Skin of body (tissue), 2 donors: Measurements from ENCODE around the gene DYNC2H1. TPM values are rescaled to one million over a fixed set of nuclear protein-coding genes. Genes with fewer than 3 reads are reported as not detected.

ENCODE experiments used
- DNase-seq: peaks from one replicate; lab custom pipeline; 2025; lab: John Stamatoyannopoulos, UW
- total RNA-seq: library from RNA; depleted of rRNA; stranded (reverse); fragments of >200 nt; gene quantifications from one replicate; pipeline ENCODE4 v1.2.3, GENCODE V29; 2014

Gene DYNC2H1
- total RNA-seq, 1 donor from 2014 or later, result 51.6 TPM

DNA sequence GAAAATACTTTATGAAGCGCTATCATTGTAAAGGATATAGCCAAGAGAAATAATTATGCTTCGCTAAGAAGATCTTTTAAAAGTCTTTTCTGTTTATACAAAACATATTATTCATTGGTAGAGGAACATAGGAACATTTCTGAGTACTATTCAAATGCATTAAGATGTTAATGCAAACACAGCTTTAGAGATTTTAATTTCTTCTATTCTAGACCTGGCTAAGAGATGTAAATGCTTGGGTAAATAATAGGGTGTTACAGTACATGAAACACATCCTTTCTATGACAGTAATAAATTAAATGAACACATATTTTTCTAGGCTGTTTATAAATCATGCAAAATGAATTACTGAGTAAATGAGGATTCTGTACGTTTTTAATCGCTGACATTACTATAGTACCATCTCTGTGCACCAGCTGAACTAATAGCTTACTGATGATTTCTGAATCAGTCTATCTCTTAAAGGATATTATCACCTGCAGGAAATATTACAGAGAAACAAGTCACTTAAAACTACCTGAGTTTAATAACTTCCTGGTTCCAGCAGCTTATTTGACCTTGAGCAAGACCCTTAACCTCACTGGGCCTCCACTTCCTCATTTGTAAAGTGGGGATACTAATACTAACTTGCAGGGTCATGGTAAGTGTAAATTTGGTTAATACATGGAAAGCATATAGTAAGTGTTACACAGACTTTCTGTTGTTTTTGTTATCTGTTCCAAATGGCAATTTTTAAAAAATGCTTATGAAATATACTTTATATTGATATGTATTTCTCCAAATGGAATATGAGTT lies 344.9 kb downstream of the DYNC2H1 start:
- no peak for DNase-seq

DNA sequence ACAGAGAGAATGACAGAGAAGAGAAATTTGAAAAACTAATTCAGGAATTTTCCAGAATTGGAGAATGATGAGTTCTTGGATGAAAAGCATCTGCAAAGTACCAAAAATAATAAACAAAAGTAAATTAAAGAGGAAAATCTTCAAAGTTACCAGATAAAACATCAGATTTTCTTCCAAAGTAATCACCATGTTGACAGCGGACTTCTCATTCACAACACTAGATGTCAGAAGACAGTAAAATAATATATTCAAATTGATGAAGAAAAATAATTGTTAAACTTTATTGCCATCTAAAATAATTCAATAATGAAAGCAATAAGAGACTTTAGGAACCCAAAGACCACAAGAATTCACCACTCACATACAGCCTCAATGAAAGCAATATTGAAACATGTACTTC lies 355.2 kb downstream of the DYNC2H1 start:
- DNase-seq, result no peak

DNA sequence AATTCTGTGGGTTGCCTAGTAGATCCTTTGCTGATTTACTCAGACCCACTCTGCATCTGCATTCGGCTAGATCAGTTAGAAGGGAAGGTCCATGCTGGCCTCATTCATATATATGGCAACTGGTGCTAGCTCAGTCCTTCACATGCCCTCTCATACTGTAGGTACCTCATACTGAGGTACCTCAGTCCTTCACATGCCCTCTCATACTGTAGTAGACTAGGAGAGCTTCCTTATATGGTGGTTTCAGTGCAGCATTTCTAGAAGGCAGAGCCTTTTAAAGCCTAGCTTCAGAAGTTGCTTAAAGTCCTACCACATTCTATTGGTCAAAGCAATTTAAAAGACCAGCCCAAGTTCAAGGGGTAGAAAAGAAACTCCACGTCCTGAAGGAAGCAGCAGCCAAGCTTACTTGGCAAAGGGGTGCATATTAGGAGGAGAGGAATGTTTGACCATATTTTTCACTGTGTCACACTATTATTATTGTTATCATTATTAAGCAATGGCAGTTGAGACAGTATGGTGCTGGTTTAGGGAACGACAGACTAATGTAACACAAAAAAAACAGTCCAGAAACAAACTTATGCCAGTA lies 356.4 kb downstream of the DYNC2H1 start:
- DNase-seq, result no peak

DNA sequence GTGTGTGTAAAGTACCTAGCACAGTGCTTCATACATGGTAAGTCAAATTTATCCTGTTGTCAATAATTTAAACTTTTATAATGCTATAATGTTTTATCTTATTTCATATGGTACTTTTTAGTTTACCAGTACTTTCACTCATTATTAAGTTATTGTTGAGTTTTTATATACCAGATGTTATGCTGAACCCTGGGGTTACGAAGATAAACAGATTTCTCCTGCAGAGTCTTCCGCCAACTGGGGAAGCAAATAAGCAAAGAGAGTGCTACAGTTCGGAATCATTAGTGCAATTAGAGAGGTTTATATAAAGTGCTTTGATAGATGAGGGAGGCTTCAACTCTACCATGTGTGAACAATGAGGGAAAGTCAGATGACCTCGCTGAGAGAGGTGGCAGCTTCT lies 362.3 kb downstream of the DYNC2H1 start:
- DNase-seq, result no peak

DNA sequence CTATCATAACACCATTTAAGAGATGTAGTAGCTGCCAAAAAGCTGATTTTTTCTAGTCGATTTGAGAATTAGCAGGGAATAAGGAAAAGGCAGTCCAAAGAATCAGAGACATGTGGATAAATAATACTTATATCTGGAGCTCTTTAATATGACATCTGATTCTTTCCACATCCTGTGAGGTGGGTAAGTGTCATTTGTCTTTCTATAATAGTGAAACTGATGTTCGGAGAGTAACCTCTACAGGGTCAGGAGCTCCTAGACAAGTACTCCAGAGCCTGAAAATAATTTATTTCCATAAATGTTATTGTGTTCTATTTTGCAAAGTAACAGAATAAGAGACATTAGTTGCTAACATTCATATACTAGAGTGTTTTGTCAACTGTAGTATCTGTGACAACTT lies 367.6 kb downstream of the DYNC2H1 start:
- no peak for DNase-seq

DNA sequence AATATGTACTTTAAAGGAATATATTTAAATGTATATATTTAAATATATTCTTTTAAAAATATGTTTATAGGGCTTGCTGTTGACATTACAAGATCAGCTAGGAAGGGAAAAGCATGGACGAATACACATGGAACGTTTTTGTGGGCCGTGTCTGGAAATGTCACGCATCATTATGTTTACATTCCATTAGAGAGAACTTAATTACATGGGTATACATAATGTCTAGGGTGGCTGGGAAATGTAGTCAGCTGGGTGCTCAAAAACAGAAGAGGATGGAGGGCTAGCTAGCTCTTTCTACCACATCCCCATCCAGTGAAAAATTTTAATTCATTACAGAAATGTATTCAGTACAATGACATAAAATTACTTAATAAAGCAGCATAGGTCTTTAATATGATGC lies 371.2 kb downstream of the DYNC2H1 start:
- DNase-seq, result no peak

DNA sequence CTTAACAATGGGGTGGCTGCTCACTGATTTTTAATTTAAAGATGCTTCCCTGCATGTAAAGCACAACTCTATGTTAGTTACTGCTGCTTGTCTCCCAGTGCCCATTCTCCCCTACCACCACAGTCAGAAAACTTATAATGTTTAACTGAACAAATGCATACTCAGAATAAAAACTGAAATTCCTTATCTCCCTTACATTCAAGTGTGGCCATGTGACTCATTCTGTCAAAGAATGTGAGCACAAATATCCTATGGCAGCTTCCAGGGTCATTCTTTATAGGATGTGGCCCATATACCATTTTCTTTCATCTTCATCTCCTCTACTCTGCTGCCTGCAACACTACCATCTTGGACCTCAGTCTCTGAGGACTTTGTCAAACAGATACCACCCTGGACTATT lies 374.8 kb downstream of the DYNC2H1 start:
- no peak for DNase-seq

DNA sequence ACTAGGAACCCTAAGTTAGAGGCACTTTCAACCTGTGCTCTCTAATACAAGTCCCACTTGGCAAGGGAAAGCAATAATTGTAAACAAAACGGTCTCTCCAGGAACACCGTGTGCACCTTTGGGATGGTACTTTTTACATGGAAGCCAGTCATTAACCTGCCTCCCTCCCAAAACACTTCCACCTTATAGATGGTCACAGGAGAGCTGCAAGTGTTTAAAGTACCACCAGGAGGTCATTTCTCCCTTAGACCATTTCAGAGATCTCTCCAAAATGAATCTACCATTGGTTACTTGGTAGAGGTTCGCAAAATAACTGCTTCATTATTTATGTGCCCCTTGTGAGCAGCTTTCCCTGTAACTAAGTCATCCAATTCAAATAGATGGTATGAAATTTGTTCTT lies 375.3 kb downstream of the DYNC2H1 start:
- DNase-seq, result no peak

DNA sequence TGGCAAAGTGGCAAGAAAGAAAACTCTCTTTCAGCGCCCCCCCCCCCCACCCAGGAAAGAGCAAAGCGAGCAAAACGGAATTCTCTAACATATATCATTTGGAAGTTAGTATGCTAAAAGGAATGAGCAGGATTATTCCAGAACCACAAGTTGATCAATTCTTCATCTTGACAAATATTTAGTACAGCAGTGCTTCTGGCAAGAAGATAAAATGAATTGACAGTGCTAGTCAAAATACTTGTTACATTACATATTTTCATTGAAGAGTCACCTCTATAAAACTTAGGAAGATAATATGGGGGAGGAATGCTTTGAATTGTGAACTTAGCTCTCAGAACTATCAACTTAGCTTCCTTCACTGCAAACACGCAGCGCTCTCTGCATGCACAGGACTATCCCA lies 377.4 kb downstream of the DYNC2H1 start:
- no peak for DNase-seq

DNA sequence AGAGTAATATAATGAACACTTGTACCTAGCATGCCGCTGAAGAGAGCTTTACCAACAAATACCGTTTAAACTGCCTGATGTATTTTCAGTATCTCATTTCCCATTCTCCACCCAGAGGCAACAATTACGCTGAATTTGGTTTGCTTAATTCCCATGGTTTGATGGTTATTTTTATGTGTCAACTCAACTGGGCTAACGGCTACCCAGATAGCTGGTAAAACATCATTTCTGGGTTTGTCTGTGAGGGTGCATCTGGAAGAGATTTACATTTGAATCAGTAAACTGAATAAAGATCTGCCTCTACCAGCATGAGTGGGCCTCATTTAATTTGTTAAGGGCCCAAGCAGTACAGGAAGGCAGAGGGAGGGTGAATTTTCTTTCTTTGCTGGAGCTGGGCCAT lies 377.9 kb downstream of the DYNC2H1 start:
- DNase-seq, result no peak

DNA sequence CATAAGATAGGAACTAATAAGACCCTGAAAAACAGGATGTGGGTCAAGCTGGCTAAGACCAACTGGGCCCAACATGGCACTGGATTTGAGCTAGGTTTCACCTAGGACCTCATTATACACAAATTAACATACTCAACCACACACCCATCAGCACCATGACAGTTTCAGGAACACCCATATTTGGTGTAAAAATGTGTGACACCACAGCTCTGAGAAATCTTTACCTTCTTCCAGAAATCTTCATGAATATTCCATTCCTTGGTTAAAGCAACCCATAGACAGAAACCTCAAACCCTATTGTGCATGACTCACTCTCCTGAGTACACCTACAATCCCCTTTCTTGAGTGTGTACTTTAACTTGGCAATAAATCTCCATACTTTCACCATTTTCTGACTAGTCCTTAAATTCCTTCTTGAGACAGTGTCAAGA lies 378.8 kb downstream of the DYNC2H1 start:
- no peak for DNase-seq

DNA sequence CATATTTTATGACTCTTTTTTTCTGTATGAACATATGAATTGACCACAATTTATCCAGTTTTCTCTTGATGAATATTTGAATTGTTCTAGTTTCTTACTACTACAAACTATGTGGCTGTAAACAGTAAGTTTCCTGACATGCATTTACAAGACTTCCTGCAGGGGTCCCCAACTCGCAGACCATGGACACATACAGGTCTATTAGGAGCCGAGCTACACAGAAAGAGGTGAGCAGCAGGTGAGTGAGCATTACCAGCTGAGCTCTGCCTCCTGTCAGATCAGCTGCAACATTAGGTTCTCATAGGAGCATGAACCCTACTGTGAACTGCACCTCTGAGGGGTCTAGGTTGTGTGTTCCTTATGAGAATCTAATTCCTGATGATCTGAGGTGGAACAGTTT lies 379.4 kb downstream of the DYNC2H1 start:
- no peak for DNase-seq

DNA sequence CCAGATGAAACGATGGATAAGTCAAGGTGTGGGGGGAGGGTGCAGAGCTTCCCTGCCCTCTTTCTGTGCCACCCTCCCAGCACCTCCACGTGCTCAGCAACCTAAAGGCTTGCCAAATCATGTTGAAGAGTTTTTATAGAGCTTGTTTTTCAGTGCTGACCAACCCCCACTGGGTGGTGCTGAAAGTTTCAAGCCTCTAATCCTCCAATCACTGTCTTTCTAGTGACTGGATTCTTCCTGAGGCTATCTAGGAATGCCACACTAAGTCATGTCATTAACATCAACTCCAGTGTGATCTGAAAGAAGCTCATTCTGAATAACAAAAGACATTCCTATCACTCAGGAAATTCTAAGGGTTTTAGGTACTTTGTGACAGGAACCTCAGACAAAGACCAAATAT lies 382.6 kb downstream of the DYNC2H1 start:
- no peak for DNase-seq

DNA sequence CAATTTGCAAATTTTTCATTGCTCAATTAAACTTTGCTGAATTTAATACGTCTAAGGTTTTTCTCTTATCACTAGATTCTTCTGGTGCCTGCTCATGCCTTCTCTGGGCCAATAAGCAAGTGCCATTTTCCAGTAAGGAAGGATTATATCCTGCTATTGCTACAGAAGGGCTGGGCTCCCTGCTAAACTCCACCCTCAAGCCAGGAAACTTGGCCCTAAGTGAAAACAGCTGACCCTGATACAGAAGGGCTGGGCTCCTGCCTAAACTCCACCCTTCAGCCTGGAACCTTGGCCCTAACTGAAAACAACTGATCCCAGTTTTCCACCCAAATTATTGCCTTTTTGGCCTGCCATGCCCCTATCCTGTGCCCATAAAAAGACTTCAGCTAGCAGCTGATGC lies 385.3 kb downstream of the DYNC2H1 start:
- DNase-seq, result no peak

DNA sequence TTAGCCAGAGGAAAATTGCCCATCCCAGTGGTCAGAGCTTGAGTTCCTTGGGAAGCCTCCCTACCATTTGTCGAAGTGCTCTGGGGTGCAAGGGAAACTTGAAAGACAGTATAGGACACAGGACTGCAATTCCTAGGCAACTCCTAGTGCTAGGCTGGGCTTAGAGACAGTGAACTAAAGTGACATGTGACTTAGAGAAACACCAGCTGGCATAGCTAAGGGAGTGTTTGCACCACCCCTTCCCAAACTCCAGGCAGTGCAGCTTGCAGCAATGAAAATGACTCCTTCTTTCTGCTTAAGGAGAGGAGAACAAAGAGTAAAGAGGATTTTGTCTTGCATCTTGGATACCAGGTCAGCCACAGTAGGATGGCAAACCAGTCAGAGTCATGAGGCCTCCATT lies 388.0 kb downstream of the DYNC2H1 start:
- no peak for DNase-seq

DNA sequence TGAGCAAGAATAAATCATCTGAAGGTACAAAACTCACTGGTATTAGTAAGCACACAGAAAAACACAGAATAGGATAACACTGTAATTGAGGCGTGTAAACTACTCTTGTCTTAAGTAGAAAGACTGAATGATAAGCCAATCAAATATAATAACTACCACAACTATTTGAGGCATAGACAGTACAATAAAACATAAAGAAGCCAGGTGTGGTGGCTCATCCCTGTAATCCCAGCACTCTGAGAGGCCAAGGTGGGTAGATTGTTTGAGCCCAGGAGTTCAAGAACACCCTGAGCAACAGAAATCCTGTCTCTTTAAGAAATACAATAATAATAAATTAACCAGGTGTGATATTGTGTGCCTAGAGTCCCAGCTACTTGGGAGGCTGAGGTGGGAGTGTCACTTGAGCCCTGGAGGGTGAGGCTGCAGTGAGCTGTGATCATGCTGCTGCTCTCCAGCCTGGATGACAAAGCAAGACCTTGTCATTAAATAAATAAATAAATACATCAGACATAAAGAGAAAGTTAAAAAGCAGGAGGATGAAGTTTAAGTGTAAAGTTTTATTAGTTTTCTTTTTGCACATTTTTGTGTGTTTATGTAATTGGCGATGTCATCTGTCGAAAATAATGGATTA lies 390.6 kb downstream of the DYNC2H1 start:
- DNase-seq, result no peak

DNA sequence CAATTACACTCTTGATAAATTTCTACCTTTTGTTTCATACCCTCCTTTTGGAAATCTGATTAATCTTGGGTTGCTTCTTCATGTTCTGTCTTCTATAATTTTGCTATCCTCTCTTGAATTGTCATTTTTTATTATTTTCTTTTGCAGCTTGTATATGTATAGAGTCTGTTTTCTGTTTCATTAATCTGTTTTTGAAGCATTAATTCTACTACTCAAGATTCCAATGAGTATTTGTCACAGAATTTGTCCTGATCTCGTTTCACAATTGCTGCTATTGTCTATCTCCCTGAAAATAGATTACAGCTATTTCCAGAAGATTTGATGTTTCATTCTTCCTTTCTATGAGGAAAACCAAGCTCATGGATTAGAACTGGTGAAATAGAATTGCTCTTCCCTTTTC lies 406.1 kb downstream of the DYNC2H1 start:
- no peak for DNase-seq

DNA sequence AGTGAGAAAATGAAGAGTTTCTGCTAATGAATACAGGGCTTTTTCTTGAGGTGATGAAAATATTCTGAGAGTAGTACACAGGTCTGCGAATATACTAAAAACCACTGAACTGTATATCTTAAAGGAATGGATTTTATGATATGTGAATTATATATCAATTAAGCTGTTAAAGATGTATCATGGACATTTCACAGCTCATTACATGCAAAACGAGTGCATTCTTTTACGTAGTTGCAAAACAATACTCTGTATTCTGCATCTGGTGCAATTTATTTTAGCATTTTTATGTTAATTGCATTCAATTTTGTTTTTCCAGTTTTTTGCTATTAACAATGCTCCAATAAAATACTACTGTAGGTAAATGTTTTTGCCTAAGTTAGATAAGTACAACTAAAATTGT lies 411.6 kb downstream of the DYNC2H1 start:
- no peak for DNase-seq

DNA sequence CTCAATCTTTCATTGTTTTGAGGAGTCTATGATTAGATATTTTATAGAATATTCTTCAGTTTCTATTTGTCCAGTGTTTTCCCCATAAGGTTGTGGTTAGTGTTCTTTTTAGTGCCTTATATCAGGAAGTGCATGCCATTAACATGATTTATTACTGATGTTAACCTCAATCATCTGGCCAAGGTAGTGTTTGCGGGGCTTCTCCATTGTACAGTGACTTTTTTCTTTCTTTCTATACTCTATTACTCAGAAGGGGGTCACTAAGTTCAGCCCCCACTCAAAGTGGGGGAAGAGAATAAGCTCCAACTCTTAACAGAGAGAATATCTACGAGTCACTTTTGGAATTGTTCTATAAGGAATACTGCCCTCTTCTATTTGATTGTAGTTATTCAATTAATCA lies 415.8 kb downstream of the DYNC2H1 start:
- no peak for DNase-seq

DNA sequence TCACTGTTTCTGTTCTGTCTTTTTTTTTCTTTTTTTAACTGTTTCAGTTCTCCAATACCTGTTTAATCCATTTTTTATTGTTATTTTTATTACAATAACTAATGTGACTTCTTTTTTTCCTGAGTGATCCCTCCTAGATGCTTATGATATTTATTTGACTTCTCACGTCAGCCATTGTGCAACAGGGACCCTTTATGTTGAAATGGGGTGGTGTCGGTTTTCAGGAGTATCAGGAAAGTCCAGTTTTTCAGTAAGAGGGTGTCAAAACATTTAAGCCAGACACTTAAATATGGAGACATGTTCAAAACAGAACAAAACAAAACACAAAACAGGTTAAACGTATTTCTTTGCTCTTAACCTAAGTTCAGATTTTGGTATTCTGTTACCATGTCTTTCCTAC lies 418.8 kb downstream of the DYNC2H1 start:
- no peak for DNase-seq

DNA sequence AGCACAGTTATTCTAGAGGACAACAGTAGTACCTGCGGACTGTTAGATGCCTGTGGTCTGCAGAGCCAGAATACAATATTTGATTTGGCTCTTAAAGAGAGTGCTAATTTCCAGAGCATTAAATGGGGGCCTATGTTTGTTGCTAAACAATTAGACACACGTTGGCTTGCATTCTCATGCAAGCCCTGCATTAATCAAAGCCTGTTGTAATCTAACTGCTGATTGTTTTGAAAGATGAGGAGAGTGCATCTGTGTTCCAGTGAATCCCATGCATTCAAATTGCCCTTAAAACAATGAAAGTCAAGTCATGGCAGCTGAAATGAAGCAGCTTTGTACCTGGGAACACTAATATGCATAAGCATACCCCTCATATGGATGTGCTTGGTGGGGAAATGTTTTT lies 419.4 kb downstream of the DYNC2H1 start:
- no peak for DNase-seq

DNA sequence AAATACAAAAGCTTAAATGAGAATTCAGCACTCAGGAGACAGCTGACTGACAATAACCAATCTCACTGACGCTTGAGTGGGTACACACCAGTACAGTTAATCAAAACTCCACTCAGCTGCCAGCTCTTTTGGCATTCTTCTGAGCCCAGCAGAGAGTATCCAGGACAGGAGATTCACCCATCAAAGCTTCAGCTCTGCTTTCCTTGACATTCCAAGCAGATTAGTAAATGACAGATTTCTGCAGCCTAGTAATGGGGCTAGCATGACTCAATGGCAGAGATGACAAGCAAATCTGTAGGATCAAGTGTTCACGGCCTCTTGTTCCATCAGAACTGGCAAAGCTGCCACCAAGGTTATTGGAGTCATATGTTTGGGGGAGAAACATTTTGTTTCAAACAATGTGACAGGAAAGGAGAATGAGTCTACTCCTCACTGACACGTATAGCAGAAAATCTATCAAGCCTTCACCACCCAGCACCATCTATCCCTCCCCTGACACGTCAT lies 420.0 kb downstream of the DYNC2H1 start:
- DNase-seq, result no peak
